ENCODE results near the gene LEKR1.
"Not testable (repeated sequence)": the region's sequence is repeated elsewhere in the genome, so short reads cannot be mapped to it uniquely, and the experiment has no call there.

Gene LEKR1

GRCh38 chr3:156819842-156820691 is 6.1 kb upstream of the LEKR1 start:
- TF ChIP-seq CTCF (conservative IDR thresholded peaks at IDR 0.05; ENCODE audit: low read depth), result no peak
- peak overlapping the region; percentile 74 for H3K27ac ChIP-seq
- ChIA-PET POLR2A (ENCODE audit: low non-redundant PET) (no interaction called here), CTCF (interaction anchor here (0.6 kb wide), 1 partner anchor 701 kb away, joined by 3 read pairs; no protein-coding TSS in a partner anchor)
- DNase-seq (ENCODE audit: low spot score), result no peak

DNA sequence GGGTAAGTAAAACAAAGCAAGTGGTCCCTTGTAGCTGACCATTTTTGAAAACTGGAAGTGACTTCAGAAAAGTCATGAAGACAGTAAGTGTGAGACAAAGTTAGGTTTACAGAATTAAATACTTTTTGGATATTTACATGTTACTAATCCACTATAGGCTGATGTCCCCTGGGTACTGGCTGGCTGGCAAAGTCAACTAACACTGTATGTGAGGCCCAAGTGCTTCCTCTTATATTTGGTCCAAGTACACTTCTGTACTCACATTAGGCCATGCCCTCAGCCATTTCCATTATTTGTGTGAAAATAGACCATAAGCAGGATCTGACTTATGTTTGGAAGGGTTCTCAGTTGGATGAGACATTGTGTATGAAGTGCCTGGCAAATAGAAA is 5.5 kb upstream of the LEKR1 start:
- no peak overlapping the region for H3K27ac ChIP-seq
- no peak for TF ChIP-seq CTCF (conservative IDR thresholded peaks at IDR 0.05; ENCODE audit: low read depth)
- DNase-seq (ENCODE audit: low spot score), result no peak
- ChIA-PET CTCF (no interaction called here), POLR2A (ENCODE audit: low non-redundant PET) (no interaction called here)

DNA sequence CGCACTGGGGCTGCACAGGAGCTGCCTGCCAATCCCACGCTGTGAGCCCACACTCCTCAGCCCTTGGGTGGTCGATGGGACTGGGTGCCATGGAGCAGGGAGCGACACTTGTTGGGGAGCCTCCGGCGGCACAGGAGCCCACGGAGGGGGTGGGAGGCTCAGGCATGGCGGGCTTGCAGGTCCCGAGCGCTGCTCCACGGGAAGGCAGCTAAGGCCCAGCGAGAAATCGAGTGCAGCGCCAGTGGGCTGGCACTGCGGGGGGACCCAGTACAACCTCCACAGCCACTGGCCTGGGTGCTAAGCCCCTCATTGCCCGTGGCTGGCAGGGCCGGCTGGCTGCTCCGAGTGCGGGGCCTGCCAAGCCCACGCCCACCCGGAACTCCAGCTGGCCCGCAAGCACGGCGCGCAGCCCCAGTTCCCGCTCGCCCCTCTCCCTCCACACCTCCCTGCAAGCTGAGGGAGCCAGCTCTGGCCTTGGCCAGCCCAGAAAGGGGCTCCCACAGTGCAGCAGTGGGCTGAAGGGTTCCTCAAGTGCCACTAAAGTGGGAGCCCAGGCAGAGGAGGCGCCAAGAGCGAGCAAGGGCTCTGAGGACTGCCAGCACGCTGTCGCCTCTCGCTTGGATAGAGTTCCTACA is 3.4 kb upstream of the LEKR1 start:
- POLR2A ChIA-PET (ENCODE audit: low non-redundant PET); DNase-seq (ENCODE audit: low spot score); CTCF ChIA-PET: not testable (repeated sequence)
- peak overlapping the region; percentile 66 for H3K27ac ChIP-seq

DNA sequence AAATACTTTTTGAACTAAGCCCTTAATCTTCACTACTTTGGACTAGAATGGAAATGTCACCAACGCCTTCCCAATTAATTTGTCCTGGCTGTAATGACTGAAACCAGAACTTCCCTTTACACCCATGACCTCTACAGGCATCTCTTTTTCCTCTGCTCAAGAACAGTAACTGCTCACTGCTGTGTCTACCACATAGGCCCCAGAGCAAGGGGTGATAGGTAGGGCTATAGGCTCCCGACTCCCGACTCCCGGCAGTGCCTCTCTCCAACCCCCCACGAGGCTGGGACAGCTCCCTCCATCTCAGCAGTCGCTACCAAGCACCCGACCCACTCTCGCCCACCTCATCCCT is 384 bp upstream of the LEKR1 start:
- CTCF ChIA-PET, result interaction anchor here (0.6 kb wide), 1 partner anchor 15 kb away, joined by 3 read pairs; no protein-coding TSS in a partner anchor

DNA sequence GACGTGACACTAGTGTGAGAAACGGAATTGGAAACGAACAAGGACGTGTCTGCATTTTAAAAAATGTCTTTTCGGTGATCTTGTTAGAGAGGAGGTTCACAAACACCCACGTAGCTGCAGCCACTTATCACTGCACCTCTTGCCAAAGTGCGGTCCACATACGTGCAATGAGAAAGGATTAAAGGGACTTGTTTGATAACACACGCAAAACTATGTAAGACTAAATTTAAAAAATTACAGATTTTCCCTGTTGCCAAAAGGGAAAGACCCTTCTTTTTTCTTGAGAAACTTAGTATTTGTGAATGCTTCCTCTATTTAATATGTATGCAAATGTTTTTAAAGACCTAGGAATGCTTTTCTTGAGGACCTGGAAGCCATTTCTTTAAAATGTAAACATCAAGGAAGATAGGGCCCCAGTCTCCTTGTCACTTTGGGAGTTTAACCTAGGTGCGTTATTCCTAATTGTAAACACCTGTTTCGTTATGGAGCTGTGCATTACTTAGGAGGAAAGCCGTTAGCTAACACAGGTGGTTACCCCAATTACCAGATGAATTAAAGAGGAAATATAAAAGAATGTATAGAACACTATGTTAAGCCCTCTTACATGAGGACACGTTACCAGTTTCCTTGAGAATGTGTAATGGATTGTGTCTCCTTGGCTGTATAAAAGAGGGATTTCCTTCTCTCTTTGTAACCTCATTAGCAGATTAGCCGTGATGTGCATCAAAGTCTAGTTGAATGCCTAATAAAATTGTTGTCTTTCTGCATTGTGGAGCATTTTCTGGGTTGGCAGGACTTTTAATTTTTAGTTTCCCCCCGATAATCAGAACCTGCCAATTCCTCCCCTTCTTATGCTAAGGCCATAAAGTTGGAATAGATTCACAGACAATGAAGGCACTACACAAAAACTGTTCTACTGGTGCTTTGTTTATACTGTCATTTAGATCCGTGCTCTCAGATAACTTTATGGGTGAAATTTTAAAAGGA is 1.0 kb downstream of the LEKR1 start:
- no peak for TF ChIP-seq CTCF (conservative IDR thresholded peaks at IDR 0.05; ENCODE audit: low read depth)
- no peak for DNase-seq (ENCODE audit: low spot score)
- POLR2A ChIA-PET (ENCODE audit: low non-redundant PET), result no interaction called here
- H3K27ac ChIP-seq, result peak overlapping the region; percentile 98
- CTCF ChIA-PET, result interaction anchor here (0.6 to 1.0 kb wide), 2 partner anchors 61 to 124 kb away, joined by 3 to 4 read pairs; no protein-coding TSS in a partner anchor

More for the DNA sequence above, 384 bp upstream of the LEKR1 start:
- peak overlapping the region; percentile 98 for H3K27ac ChIP-seq
- no peak for DNase-seq (ENCODE audit: low spot score)
- TF ChIP-seq CTCF (conservative IDR thresholded peaks at IDR 0.05; ENCODE audit: low read depth), result no peak
- POLR2A ChIA-PET (ENCODE audit: low non-redundant PET), result no interaction called here

GRCh38 chr3:156831006-156831405 is 4.9 kb downstream of the LEKR1 start:
- no peak for TF ChIP-seq CTCF (conservative IDR thresholded peaks at IDR 0.05; ENCODE audit: low read depth)
- no peak for DNase-seq (ENCODE audit: low spot score)
- POLR2A ChIA-PET (ENCODE audit: low non-redundant PET), result no interaction called here
- no peak overlapping the region for H3K27ac ChIP-seq
- CTCF ChIA-PET, result interaction anchor here (0.6 kb wide), 1 partner anchor 259 kb away, joined by 3 read pairs; no protein-coding TSS in a partner anchor

Measured in RWPE1 (cell line).